H1 (cell line): ENCODE results near the gene ARID1B. TPM values are rescaled to one million over a fixed set of nuclear protein-coding genes. Genes with fewer than 3 reads are reported as not detected.

Source experiments
- CTCF ChIA-PET: fragments of 300-600 bp; sonication (Branson Sonifier 250); formaldehyde crosslinking; loops from one replicate; lab custom pipeline; 2021; ENCODE audit not compliant: partially characterized antibody; lab: Charles Lee
- POLR2A ChIA-PET: fragments of 300-600 bp; sonication (Branson Sonifier 250); formaldehyde crosslinking; loops from one replicate; lab custom pipeline; 2021; ENCODE audit warnings: inconsistent platforms; ENCODE audit not compliant: partially characterized antibody; lab: Charles Lee
- DNase-seq, 2 experiments: peaks; one replicate each; pipeline versions ENCODE4 v3.0.0 to v3.0.0-alpha.2; 2010 to 2022; ENCODE audit warnings: low spot score in 2 of 2, low read depth in 1 of 2, mixed read lengths in 1 of 2
- FAIRE-seq: peaks from 2 replicates; lab custom pipeline; 2011; peaks lifted over from hg19 to GRCh38; lab: Jason Lieb, UNC
- H2AFZ ChIP-seq: 2 replicates; pipeline ENCODE4 v1.8.1; 2012; ENCODE audit warnings: low read length, inconsistent platforms
- H2AK5ac ChIP-seq: 2 replicates; pipeline ENCODE4 v1.6.1; 2013; ENCODE audit warnings: low read depth, low read length
- H2BK120ac ChIP-seq: replicated peaks from 2 replicates; pipeline ENCODE3; 2013; ENCODE audit warnings: low read depth, low read length, inconsistent platforms
- H2BK12ac ChIP-seq: 2 replicates; pipeline ENCODE4 v1.6.1; 2013; ENCODE audit warnings: low read depth, low read length
- H2BK15ac ChIP-seq: 2 replicates; pipeline ENCODE4 v1.6.1; 2013; ENCODE audit warnings: low read length
- H2BK20ac ChIP-seq: 2 replicates; pipeline ENCODE4 v1.6.1; 2013; ENCODE audit warnings: low read length
- H2BK5ac ChIP-seq: 2 replicates; pipeline ENCODE4 v1.6.1; 2013; ENCODE audit warnings: low read depth, low read length
- H3K14ac ChIP-seq: 2 replicates; pipeline ENCODE4 v1.6.1; 2013; ENCODE audit warnings: inconsistent platforms; ENCODE audit not compliant: insufficient read length
- H3K18ac ChIP-seq: 2 replicates; pipeline ENCODE4 v1.6.1; 2013; ENCODE audit warnings: low read length; ENCODE audit errors: extremely low read depth
- H3K23ac ChIP-seq: 2 replicates; pipeline ENCODE4 v1.6.1; 2013; ENCODE audit warnings: inconsistent platforms; ENCODE audit not compliant: insufficient read length
- H3K23me2 ChIP-seq: 2 replicates; pipeline ENCODE4 v1.6.1; 2013; ENCODE audit warnings: low read depth, low read length
- H3K27ac ChIP-seq: 2 replicates; pipeline ENCODE4 v1.6.1; 2011; ENCODE audit warnings: low read depth, low read length, inconsistent platforms
- H3K27me3 ChIP-seq, 4 experiments: replicated peaks in 1 of 4; 1 replicate in 1 of 4; 2 replicates in 3 of 4; pipeline versions ENCODE4 v1.6.1 to v1.8.1; 2011 to 2013; ENCODE audit warnings: low read length in 3 of 4, mild to moderate bottlenecking in 3 of 4, inconsistent platforms in 2 of 4, mixed read lengths in 2 of 4, moderate library complexity in 1 of 4; ENCODE audit not compliant: control insufficient read depth in 3 of 4, insufficient read depth in 3 of 4; ENCODE audit errors: extremely low read depth in 1 of 4
- H3K36me3 ChIP-seq, 4 experiments: 2 replicates each; pipeline versions ENCODE4 v1.6.1 to v1.8.1; 2011 to 2013; ENCODE audit warnings: mild to moderate bottlenecking in 4 of 4, low read length in 3 of 4, moderate library complexity in 2 of 4, control low read depth in 1 of 4, inconsistent platforms in 1 of 4; ENCODE audit not compliant: insufficient read depth in 4 of 4, control insufficient read depth in 2 of 4
- H3K4ac ChIP-seq: replicated peaks from 2 replicates; pipeline ENCODE3; 2013; ENCODE audit warnings: low read length, low read depth, mixed read lengths, inconsistent platforms; ENCODE audit not compliant: insufficient read length
- H3K4me1 ChIP-seq, 4 experiments: replicated peaks in 1 of 4; 1 replicate in 1 of 4; 2 replicates in 3 of 4; pipeline versions ENCODE4 v1.6.1 to v1.8.1; 2011 to 2013; ENCODE audit warnings: low read length in 3 of 4, inconsistent platforms in 2 of 4, mixed read lengths in 1 of 4; ENCODE audit not compliant: insufficient read depth in 4 of 4, control insufficient read depth in 3 of 4
- H3K4me2 ChIP-seq, 2 experiments: 2 replicates each; pipeline versions ENCODE4 v1.6.1 to v1.8.1; 2011 to 2013; ENCODE audit warnings: low read depth in 2 of 2, low read length in 2 of 2, control low read depth in 1 of 2, inconsistent platforms in 1 of 2, mild to moderate bottlenecking in 1 of 2; ENCODE audit not compliant: insufficient read depth in 1 of 2
- H3K4me3 ChIP-seq, 4 experiments: fragments of 200-600, 300-600 bp in 1 of 4; sonication (generic), shearing (Covaris generic), sonication (Bioruptor Twin) in 1 of 4; 2 replicates each; pipeline versions ENCODE4 v1.5.1 to v1.8.1; 2011 to 2016; ENCODE audit warnings: low read length in 4 of 4, low read depth in 3 of 4, control low read depth in 2 of 4, inconsistent platforms in 2 of 4, mild to moderate bottlenecking in 2 of 4, mixed read lengths in 1 of 4, moderate library complexity in 1 of 4; ENCODE audit not compliant: insufficient read depth in 2 of 4; ENCODE audit errors: extremely low read depth in 1 of 4
- H3K56ac ChIP-seq: replicated peaks from 2 replicates; pipeline ENCODE3; 2013; ENCODE audit warnings: low read depth, mild to moderate bottlenecking, mixed read lengths, low read length, inconsistent platforms; ENCODE audit not compliant: insufficient read length
- H3K79me1 ChIP-seq: 2 replicates; pipeline ENCODE4 v1.6.1; 2013; ENCODE audit warnings: low read depth, low read length, control low read depth
- H3K79me2 ChIP-seq, 2 experiments: 2 replicates each; pipeline versions ENCODE4 v1.6.1 to v1.8.1; 2012 to 2013; ENCODE audit warnings: low read length in 2 of 2, mild to moderate bottlenecking in 2 of 2, inconsistent platforms in 1 of 2; ENCODE audit not compliant: insufficient read depth in 2 of 2, control insufficient read depth in 1 of 2
- H3K9ac ChIP-seq, 4 experiments: replicated peaks in 1 of 4; 1 replicate in 1 of 4; 2 replicates in 3 of 4; pipeline versions ENCODE4 v1.6.1 to v1.8.1; 2011 to 2013; ENCODE audit warnings: low read depth in 3 of 4, low read length in 3 of 4, control low read depth in 2 of 4, mild to moderate bottlenecking in 2 of 4, moderate library complexity in 2 of 4, inconsistent platforms in 1 of 4; ENCODE audit errors: extremely low read depth in 1 of 4
- H3K9me3 ChIP-seq, 2 experiments: 2 replicates each; pipeline versions ENCODE4 v1.6.1 to v1.8.1; 2012 to 2013; ENCODE audit warnings: mild to moderate bottlenecking in 2 of 2, moderate library complexity in 2 of 2, control low read depth in 1 of 2, inconsistent platforms in 1 of 2, low read depth in 1 of 2, low read length in 1 of 2, mixed read lengths in 1 of 2; ENCODE audit not compliant: insufficient read depth in 2 of 2
- H4K20me1 ChIP-seq, 2 experiments: replicated peaks in 1 of 2; 2 replicates each; pipeline versions ENCODE3 to v1.8.1; 2011 to 2013; ENCODE audit warnings: inconsistent platforms in 2 of 2, low read length in 2 of 2, mild to moderate bottlenecking in 1 of 2; ENCODE audit not compliant: insufficient read depth in 2 of 2, control insufficient read depth in 1 of 2
- H4K5ac ChIP-seq: 2 replicates; pipeline ENCODE4 v1.6.1; 2013; ENCODE audit warnings: low read length, low read depth, mixed read lengths, inconsistent platforms; ENCODE audit not compliant: insufficient read length
- H4K8ac ChIP-seq: 2 replicates; pipeline ENCODE4 v1.8.0; 2013; ENCODE audit warnings: mild to moderate bottlenecking, moderate library complexity, low read length, inconsistent platforms; ENCODE audit not compliant: insufficient read depth; ENCODE audit errors: extremely low read depth
- H4K91ac ChIP-seq: replicated peaks from 2 replicates; pipeline ENCODE3; 2013; ENCODE audit warnings: low read length, mixed read lengths, inconsistent platforms; ENCODE audit not compliant: insufficient read length
- ATF2 ChIP-seq: IDR thresholded peaks from 2 replicates; pipeline ENCODE4 v1.6.1; 2012; ENCODE audit warnings: low read length, inconsistent platforms
- CEBPB ChIP-seq: IDR thresholded peaks from 2 replicates; pipeline ENCODE4 v1.6.1; 2012; ENCODE audit warnings: low read depth, low read length
- CTCF ChIP-seq, 3 experiments: IDR thresholded peaks; 1 replicate in 2 of 3; 2 replicates in 1 of 3; pipeline versions ENCODE4 v1.5.1 to v1.6.1; 2011; ENCODE audit warnings: low read length in 3 of 3, mild to moderate bottlenecking in 3 of 3, inconsistent platforms in 2 of 3, low read depth in 1 of 3, moderate library complexity in 1 of 3; ENCODE audit not compliant: insufficient read depth in 1 of 3; ENCODE audit errors: control extremely low read depth in 1 of 3
- RFX5 ChIP-seq: IDR thresholded peaks from 2 replicates; pipeline ENCODE4 v1.6.1; 2011; ENCODE audit warnings: low read depth, low read length, improper control_type of control experiment, borderline replicate concordance
- RNF2 ChIP-seq: fragments of 200-900, 300-1000 bp; sonication (generic); IDR thresholded peaks from 2 replicates; pipeline ENCODE4 v1.7.1; 2016; ENCODE audit warnings: borderline replicate concordance, low read depth, mild to moderate bottlenecking, antibody characterized with exemption, low read length; ENCODE audit not compliant: poor library complexity, severe bottlenecking; ENCODE audit errors: missing control alignments
- SIN3A ChIP-seq, 2 experiments: IDR thresholded peaks in 1 of 2; conservative IDR thresholded peaks in 1 of 2; 2 replicates each; pipeline ENCODE4 v1.6.1; 2011 to 2012; ENCODE audit warnings: low read length in 2 of 2, improper control_type of control experiment in 1 of 2, low read depth in 1 of 2, mild to moderate bottlenecking in 1 of 2
- TAF7 ChIP-seq: optimal IDR thresholded peaks from 2 replicates; pipeline ENCODE3; 2011; ENCODE audit warnings: low read depth, mild to moderate bottlenecking, inconsistent platforms, low read length, moderate library complexity, borderline replicate concordance
- TCF12 ChIP-seq: IDR thresholded peaks from 2 replicates; pipeline ENCODE4 v1.6.1; 2011; ENCODE audit warnings: low read depth, mild to moderate bottlenecking, low read length
- WGBS, 2 experiments: shearing (Covaris generic) in 1 of 2; methylation state at CpG; one replicate each; pipeline versions ENCODE4 v1.1.6 to v1.1.7; 2013 to 2015; ENCODE audit warnings: low lambda C conversion rate in 2 of 2, mixed read lengths in 2 of 2, inconsistent platforms in 1 of 2, low coverage in 1 of 2, missing lambda C conversion rate in 1 of 2; ENCODE audit not compliant: insufficient replicate concordance in 2 of 2, insufficient coverage in 1 of 2, insufficient read length in 1 of 2; ENCODE audit errors: extremely low coverage in 1 of 2, missing lambda C conversion rate in 1 of 2; 5-methylcytosine and 5-hydroxymethylcytosine counted together
- polyA plus RNA-seq, 7 experiments: library from polyadenylated mRNA; depleted of rRNA in 3 of 7; stranded (reverse) in 5 of 7; unstranded in 2 of 7; fragments of >200 nt in 5 of 7; fragments of 200-250 nt in 2 of 7; gene quantifications; 1 replicate in 5 of 7; 2 replicates in 1 of 7; 4 replicates in 1 of 7; pipeline versions ENCODE4 v1.2.1 to v1.2.3, GENCODE V29; 2011 to 2013; ENCODE audit warnings: missing spikeins in 2 of 7, mixed read lengths in 2 of 7
- total RNA-seq: library from RNA; stranded (reverse); fragmentation: NEBNext Ultra II Directional; extraction: Animal tissue kit (Norgen Biotek cat#: 25700); gene quantifications from 2 replicates; pipeline ENCODE4 v1.2.1, GENCODE V29; 2021

Gene ARID1B
- total and polyA plus RNA-seq, 2 of the 8 experiments (the other 6 are each of a cell fraction or from before 2014, with no cell fraction given) = 24.3 to 70.3 TPM

- no peak overlapping the region for H3K18ac ChIP-seq
- ChIA-PET POLR2A (no interaction called here), CTCF (interaction anchor here (1.3 to 1.5 kb wide), 2 partner anchors 9 to 97 kb away, joined by 4 to 8 read pairs; no protein-coding TSS in a partner anchor)
- no peak overlapping the region for H2AK5ac ChIP-seq
- no peak overlapping the region for H2BK15ac ChIP-seq
- H3K79me2 ChIP-seq = peaks cover 3 to 98% of the 10 kb centered on the region in 2 experiments; a peak in 3 of 4 replicates
- peaks cover 0 to 2% of the 10 kb centered on the region in 2 experiments for H4K20me1 ChIP-seq
- no peak overlapping the region for H3K4me3 ChIP-seq
- H3K36me3 ChIP-seq = no peaks in the 10 kb centered on the region
- no peak for DNase-seq
- no peak for FAIRE-seq
- no peaks in the 10 kb centered on the region for H3K27me3 ChIP-seq
- H3K23ac ChIP-seq = no peak overlapping the region
- no peak overlapping the region for H3K9ac ChIP-seq
- H3K27ac ChIP-seq = no peak overlapping the region
- peaks cover 0 to 17% (median 10%) of the 10 kb centered on the region in 4 experiments; a peak in 5 of 7 replicates for H3K4me1 ChIP-seq
- H3K4me2 ChIP-seq = no peak overlapping the region
- 84% methylated on average over 3 of the region's 3 CpGs; no CpG with 5 or more reads in 1 of the 2 experiments for WGBS, 2 experiments
- no peak overlapping the region for H2BK5ac ChIP-seq
- no peak overlapping the region for H2BK20ac ChIP-seq
- H4K8ac ChIP-seq = no peak overlapping the region
- H2BK12ac ChIP-seq = no peak overlapping the region
- peaks cover 2% of the 10 kb centered on the region; the same call in 1 of the 2 replicates for H3K79me1 ChIP-seq
- no peak overlapping the region for H3K56ac ChIP-seq
- no peak overlapping the region for H4K5ac ChIP-seq
- H2BK120ac ChIP-seq = no peak overlapping the region
- H3K9me3 ChIP-seq = no peaks in the 10 kb centered on the region
- no peak overlapping the region for H3K4ac ChIP-seq
- no peak overlapping the region for H4K91ac ChIP-seq
- no peak overlapping the region for H2AFZ ChIP-seq
- H3K14ac ChIP-seq = no peak overlapping the region
- no peaks in the 10 kb centered on the region for H3K23me2 ChIP-seq
- TF ChIP-seq ATF2 (no peak), TAF7 (no peak), RFX5 (no peak), TCF12 (no peak), SIN3A (conservative IDR thresholded peaks at IDR 0.05 in 1 of 2, IDR thresholded peaks at IDR 0.05 in 1 of 2; ENCODE audit: low read depth in 1 of 2, low read length in 2 of 2) (no peak), CEBPB (no peak), CTCF (IDR thresholded peaks at IDR 0.05; ENCODE audit: control extremely low read depth in 1 of 3, insufficient read depth in 1 of 3, low read depth in 1 of 3, low read length in 3 of 3) (no peak), RNF2 (no peak)
Measured at GRCh38 chr6:156889986-156890385, 112.8 kb downstream of the ARID1B start.
